HG02973 (cell line): ENCODE data around the gene KDM2A.
"Not testable (repeated sequence)": the region's sequence is repeated elsewhere in the genome, so short reads cannot be mapped to it uniquely, and the experiment has no call there.

Experiments
- ATAC-seq: cut with Tn5 transposase; IDR thresholded peaks from one replicate; pipeline ENCODE4 v1.9.1; 2021; ENCODE audit warnings: moderate library complexity; ENCODE audit not compliant: unreplicated experiment

KDM2A gene

DNA sequence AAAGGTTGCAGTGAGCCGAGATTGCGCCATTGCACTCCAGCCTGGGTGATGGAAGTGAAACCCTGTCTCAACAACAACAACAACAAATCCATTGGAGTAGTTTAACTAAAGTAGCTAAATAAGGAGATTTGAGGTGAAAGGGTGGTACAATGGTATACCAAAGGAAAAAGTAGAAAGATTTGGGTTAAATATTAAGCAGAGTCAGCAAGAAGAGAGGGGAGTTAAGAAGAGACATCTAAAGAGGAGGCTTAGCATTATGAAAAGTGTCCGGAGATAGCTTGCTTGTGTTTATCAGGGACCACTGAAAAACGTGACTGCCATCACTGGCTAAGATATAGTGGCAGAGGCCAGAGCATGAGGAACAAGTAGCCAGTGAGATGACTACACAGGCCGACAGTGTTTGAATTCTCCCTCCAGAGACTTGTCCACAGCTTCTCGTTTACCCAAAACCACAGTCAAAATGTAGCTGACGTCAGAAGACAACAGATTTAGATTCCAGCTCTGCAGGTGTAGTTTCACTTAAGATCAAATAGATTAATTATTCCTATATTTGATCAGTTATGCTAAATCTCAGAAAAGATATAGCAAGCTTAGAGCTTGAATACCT is 114.6 kb downstream of the KDM2A start:
- no peak for ATAC-seq

GRCh38 chr11:67234571-67234970 is 115.5 kb downstream of the KDM2A start:
- ATAC-seq: not testable (repeated sequence)

DNA sequence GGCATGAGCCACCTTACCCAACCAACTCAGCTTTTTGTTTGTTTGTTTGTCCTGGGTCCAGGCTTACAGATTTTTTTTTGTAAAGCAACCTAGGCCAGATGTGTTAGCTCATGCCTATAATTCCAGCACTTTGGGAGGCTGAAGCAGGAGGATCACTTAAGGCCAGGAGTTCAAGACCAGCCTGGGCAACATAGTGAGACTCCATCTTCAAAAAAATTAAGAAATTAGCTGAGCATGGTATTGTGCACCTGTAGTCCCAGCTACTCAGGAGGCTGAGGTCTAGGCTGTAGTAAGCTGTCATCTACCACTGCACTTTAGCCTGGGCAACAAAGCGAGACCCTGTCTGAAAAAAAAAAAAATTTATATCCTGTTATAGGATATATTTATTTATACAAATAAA is 118.5 kb downstream of the KDM2A start:
- ATAC-seq: no peak

- ATAC-seq: no peak
Measured at GRCh38 chr11:67238894-67239782, 120.1 kb downstream of the KDM2A start.

DNA sequence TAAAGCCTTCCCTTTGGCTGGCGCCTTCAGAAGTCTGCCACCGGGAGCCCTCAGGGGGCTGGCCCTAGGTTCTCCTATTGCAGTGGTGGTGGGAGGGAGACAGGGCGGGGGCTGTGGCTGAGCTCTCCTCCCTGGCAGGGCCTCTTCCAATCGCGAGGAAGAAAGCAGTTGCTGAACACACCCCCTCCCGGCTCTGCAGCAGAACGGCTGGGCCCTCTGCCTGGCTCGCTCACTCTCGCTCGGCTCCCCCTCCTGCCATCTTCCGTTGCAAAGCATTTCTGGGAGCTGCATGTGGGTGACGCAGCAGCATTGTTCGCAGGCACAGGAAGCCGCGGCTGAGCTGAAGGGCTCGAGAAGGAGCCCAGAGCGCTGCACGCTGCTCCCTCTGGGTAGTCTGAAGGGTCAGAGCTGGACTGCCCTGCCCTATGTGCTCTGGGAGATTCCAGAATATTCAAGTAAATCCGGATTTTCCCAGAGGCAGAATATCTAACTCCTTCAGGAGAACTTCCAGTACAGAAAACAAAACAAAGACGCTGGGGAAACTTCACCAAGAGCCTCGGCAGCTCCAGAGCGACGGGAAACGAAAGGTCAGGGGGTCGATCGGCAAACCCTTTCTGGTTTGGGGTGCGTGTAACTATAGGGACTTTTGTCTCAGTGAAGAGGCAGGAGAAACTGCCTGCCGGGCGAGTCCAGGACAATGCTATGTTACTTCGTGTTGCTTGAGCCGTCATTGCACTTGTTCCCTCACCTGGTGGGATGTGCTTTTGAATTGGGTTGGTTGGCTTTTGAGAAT is 120.9 kb downstream of the KDM2A start:
- peak; percentile 78 for ATAC-seq

DNA sequence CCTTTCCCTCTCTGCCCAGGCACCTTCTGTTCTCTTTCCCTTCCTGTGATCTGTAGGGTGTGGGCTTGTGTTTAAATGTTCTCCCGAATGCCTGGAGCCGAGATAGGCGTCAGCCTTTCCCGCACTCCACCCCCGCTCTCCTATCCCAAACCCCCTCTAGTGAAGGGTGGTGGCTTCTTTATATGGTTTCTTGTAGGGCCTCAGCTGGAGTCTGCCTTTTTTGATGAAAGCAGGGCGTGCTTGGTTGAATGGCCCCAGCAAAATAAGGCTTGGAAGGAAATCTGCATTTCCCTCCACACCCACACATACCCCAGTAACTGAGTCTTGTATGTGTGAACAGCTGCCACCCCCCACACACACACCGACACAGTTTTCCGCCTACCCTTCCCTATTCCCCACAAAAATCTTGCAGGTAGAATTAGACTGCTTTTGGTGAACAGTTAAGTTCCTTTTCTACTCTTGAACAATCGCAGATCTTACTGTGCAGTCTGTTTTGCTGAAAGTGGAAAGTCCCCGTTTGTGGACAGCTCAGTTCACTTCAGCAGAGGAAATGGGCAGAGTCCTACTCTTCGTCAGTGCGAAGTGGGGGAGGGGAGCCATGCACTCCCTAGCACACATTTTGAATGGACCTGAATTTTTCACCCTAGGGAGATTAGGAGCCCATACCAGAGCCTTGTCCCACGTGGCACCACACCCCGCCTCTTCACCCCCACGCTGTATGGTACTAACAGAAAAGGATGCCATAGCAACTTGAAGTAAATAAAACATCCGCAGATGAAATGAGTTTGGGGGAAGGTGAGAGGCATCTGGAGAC is 121.7 kb downstream of the KDM2A start:
- peak; percentile 37 for ATAC-seq

- ATAC-seq: no peak
Measured at GRCh38 chr11:67242548-67242947, 123.5 kb downstream of the KDM2A start.

- ATAC-seq: no peak
Measured at GRCh38 chr11:67243051-67243450, 124.0 kb downstream of the KDM2A start.

- no peak for ATAC-seq
Measured at GRCh38 chr11:67245046-67245445, 126.0 kb downstream of the KDM2A start.

GRCh38 chr11:67247946-67248550 is 129.0 kb downstream of the KDM2A start:
- ATAC-seq: no peak

GRCh38 chr11:67248653-67249052 is 129.6 kb downstream of the KDM2A start:
- ATAC-seq: no peak

- ATAC-seq: no peak
Measured at GRCh38 chr11:67250059-67251043, 131.3 kb downstream of the KDM2A start.

DNA sequence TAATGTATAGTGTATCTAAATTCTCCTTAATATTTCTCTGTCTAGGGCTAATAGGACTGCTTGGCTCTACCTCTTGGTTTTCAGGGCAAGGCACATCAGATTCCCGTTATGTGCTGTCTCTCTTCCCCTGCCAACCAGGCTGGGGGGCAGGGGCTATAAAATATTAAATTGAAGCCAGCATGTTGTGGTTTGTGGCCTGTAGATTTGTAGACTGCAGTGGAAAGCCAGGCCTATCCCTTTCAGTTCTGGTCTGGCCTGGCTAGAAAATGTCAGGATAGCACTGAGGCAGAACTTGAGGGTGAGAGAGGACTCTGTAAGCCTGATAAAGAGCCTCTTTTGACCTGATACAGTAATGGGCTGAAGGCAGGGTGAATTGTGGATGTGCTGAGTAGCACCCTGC is 132.8 kb downstream of the KDM2A start:
- ATAC-seq: no peak

DNA sequence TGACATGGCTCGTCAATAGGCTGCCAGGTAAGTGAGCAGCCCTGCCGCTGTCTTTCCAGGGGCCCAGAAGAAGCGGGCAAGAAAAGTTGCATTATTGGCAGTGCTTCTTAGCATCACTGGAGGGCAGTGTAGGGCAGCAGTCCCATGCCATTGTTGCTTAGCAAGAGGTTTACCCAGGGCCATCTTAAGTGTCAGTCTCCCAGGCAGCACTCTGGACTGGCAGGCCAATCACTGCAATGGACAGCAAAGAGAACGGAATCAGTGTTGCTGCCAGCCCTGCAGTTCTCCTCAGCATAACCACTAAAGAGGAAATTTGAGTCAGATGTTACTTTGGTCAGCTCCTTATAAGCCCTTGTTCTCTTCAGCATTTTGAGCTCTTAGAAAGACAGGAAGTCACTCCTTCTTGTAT is 133.8 kb downstream of the KDM2A start:
- no peak for ATAC-seq

- no peak for ATAC-seq
Measured at GRCh38 chr11:67253872-67254624, 135.0 kb downstream of the KDM2A start.

- no peak for ATAC-seq
Measured at GRCh38 chr11:67254798-67255197, 135.7 kb downstream of the KDM2A start.

DNA sequence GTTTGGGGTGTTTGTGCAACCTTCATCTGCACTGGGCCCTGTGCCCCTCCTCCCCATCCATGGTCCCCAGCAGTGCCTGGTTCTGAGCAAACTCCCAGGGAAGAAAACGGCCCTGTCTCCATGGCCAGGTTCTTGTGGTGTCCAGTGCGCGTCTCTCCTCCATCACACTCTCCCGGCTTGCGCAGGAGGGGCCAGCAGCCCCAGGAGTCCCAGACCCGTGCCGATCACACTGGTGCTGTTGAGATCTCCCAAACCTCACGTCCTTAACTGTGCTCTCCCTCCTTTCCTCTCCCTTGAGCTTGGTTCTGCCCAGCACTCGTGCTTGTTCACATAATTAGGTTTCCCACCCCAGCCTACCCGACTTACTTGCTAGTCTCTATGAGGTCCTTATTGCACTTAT is 136.3 kb downstream of the KDM2A start:
- ATAC-seq: no peak

DNA sequence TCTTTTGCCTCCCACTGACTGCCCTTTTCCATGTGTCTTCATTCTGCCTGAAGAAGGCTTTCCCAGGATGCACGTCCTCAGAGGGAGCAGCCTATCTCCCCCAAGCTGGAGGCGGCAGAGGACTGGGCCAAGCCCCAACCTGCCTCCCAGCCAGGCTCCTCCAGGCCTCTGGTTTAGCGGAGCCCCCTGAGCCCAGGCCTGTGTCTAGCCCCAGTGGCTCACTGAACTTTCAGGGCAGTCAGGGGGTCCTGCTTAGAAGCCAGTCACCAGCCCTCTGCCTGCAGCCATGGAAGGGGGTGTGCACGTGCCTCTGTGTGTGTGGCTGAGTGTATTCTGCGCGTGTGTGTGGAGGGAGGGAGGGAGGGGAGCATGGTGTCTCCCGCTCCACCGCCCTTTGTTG is 136.8 kb downstream of the KDM2A start:
- ATAC-seq: no peak
